ENCODE data around the gene ABHD4. TPM values are rescaled to one million over a fixed set of nuclear protein-coding genes. Genes with fewer than 3 reads are reported as not detected.

Gene ABHD4
- total RNA-seq, 4 donors from 2014 or later, result 17.5 to 41.1 (median 23.1) TPM

- in situ Hi-C loops (cut with MboI; ENCODE audit: low pct_ligation_motif_present in 1 of 4, low pct_unique_long_range_greater_than_20kb in 1 of 4, low sequenced_read_pairs in 3 of 4) (loop anchor here in 2 of 4 donors (5.0 to 25.0 kb wide), 3 partner anchors 75 to 290 kb away; partner anchors contain the start of gene LRP10 (in 2 of the 2)), intact Hi-C loops (cut with DNase I; ENCODE audit: low total_unique reads) (no loop called here)
- Histone ChIP-seq H3K27me3 (no peaks in the 10 kb centered on the region), H3K36me3 (peaks cover 0 to 25% (median 4%) of the 10 kb centered on the region in 4 donors), H3K9me3 (no peaks in the 10 kb centered on the region), H3K27ac (peak overlapping the region in 1 of 4 donors; percentile 8), H3K4me1 (peaks cover 5 to 21% (median 8%) of the 10 kb centered on the region in 4 donors), H3K4me3 (no peak overlapping the region)
- no peak for TF ChIP-seq CTCF (IDR thresholded peaks at IDR 0.05)
- no peak for TF ChIP-seq POLR2AphosphoS5 (IDR thresholded peaks at IDR 0.05)
- WGBS, 2 donors (ENCODE audit: low coverage in 1 of 2), result 90% methylated on average over 1 of the region's 1 CpG; no CpG with 5 or more reads in 1 of the 2 donors
- DNase-seq, result no peak
These were observed 25.5 kb upstream of the ABHD4 start for GRCh38 chr14:22572562-22573058.

- no peak for DNase-seq
- TF ChIP-seq CTCF (IDR thresholded peaks at IDR 0.05) (no peak), POLR2A (IDR thresholded peaks at IDR 0.05) (no peak), POLR2AphosphoS5 (IDR thresholded peaks at IDR 0.05) (no peak)
- in situ Hi-C loops (cut with MboI; ENCODE audit: low pct_ligation_motif_present in 1 of 4, low pct_unique_long_range_greater_than_20kb in 1 of 4, low sequenced_read_pairs in 3 of 4), result loop anchor here in 2 of 4 donors (5.0 to 25.0 kb wide), 3 partner anchors 73 to 288 kb away; partner anchors contain the start of gene LRP10 (in 2 of the 2)
- Histone ChIP-seq H3K4me3 (no peak overlapping the region), H3K36me3 (peaks cover 0 to 25% (median 4%) of the 10 kb centered on the region in 4 donors), H3K4me1 (peaks cover 5 to 21% (median 8%) of the 10 kb centered on the region in 4 donors), H3K9me3 (no peaks in the 10 kb centered on the region), H3K27me3 (no peaks in the 10 kb centered on the region), H3K27ac (no peak overlapping the region)
- 100% methylated on average over 3 of the region's 3 CpGs; no CpG with 5 or more reads in 1 of the 2 donors for WGBS, 2 donors (ENCODE audit: low coverage in 1 of 2)
- intact Hi-C loops (cut with DNase I; ENCODE audit: low total_unique reads), result no loop called here
These were observed 24.3 kb upstream of the ABHD4 start for GRCh38 chr14:22573804-22574203.

- 75 to 79% methylated on average over 1 to 6 of the region's 6 CpGs for WGBS, 2 donors (ENCODE audit: low coverage in 1 of 2)
- Histone ChIP-seq H3K4me3 (no peak overlapping the region), H3K27me3 (no peaks in the 10 kb centered on the region), H3K36me3 (peaks cover 0 to 21% (median 4%) of the 10 kb centered on the region in 4 donors), H3K27ac (no peak overlapping the region), H3K9me3 (no peaks in the 10 kb centered on the region), H3K4me1 (peaks cover 0 to 6% (median 3%) of the 10 kb centered on the region in 4 donors)
- TF ChIP-seq EP300 (IDR thresholded peaks at IDR 0.05; ENCODE audit: low read depth), result no peak
- no peak for TF ChIP-seq POLR2A (IDR thresholded peaks at IDR 0.05)
- no peak for TF ChIP-seq CTCF (IDR thresholded peaks at IDR 0.05)
- TF ChIP-seq POLR2AphosphoS5 (IDR thresholded peaks at IDR 0.05), result no peak
- intact Hi-C loops (cut with DNase I; ENCODE audit: low total_unique reads), result no loop called here
- no peak for DNase-seq
- in situ Hi-C loops (cut with MboI; ENCODE audit: low pct_ligation_motif_present in 1 of 4, low pct_unique_long_range_greater_than_20kb in 1 of 4, low sequenced_read_pairs in 3 of 4), result loop anchor here in 1 of 4 donors (25.0 kb wide), 1 partner anchor 260 kb away; the partner anchor contains the start of genes MMP14 and MRPL52
These were observed 20.7 kb upstream of the ABHD4 start for GRCh38 chr14:22577334-22577908.

- no peaks in the 10 kb centered on the region for H3K27me3 ChIP-seq
- H3K27ac ChIP-seq, result no peak overlapping the region
- peaks cover 0 to 10% (median 5%) of the 10 kb centered on the region in 4 donors for H3K4me1 ChIP-seq
- peaks cover 0 to 7% (median 3%) of the 10 kb centered on the region in 4 donors for H3K36me3 ChIP-seq
- H3K9me3 ChIP-seq, result no peaks in the 10 kb centered on the region
- whole genome bisulfite sequencing, 2 donors (ENCODE audit: low coverage in 1 of 2), result 63 to 76% methylated on average over 2 of the region's 2 CpGs
- intact Hi-C loops (cut with DNase I; ENCODE audit: low total_unique reads) (no loop called here), in situ Hi-C loops (cut with MboI; ENCODE audit: low pct_ligation_motif_present in 1 of 4, low pct_unique_long_range_greater_than_20kb in 1 of 4, low sequenced_read_pairs in 3 of 4) (loop anchor here in 1 of 4 donors (25.0 kb wide), 1 partner anchor 258 kb away; the partner anchor contains the start of genes MMP14 and MRPL52)
- DNase-seq, result no peak
- no peak overlapping the region for H3K4me3 ChIP-seq
- TF ChIP-seq POLR2A (IDR thresholded peaks at IDR 0.05), result no peak
- no peak for TF ChIP-seq EP300 (IDR thresholded peaks at IDR 0.05; ENCODE audit: low read depth)
- TF ChIP-seq CTCF (IDR thresholded peaks at IDR 0.05), result no peak
- TF ChIP-seq POLR2AphosphoS5 (IDR thresholded peaks at IDR 0.05), result no peak
These were observed 18.9 kb upstream of the ABHD4 start for GRCh38 chr14:22579236-22579635.

Measured in transverse colon (tissue), 4 donors.